GM19238 (cell line): Measurements from ENCODE around the gene PDGFB.

Experiments used
- DNase-seq: peaks from one replicate; pipeline ENCODE4 v3.0.0; 2011; ENCODE audit warnings: low spot score; ENCODE audit not compliant: insufficient read length

Gene PDGFB

GRCh38 chr22:39240831-39241793 lies 3.7 kb downstream of the PDGFB start:
- DNase-seq, result no peak

- no peak for DNase-seq
These were observed 5.0 kb downstream of the PDGFB start for GRCh38 chr22:39239561-39240423.

- no peak for DNase-seq
These were observed 5.7 kb downstream of the PDGFB start for GRCh38 chr22:39238966-39239505.

GRCh38 chr22:39238561-39238960 lies 6.2 kb downstream of the PDGFB start:
- DNase-seq, result no peak

GRCh38 chr22:39238101-39238466 lies 6.7 kb downstream of the PDGFB start:
- DNase-seq, result no peak

- DNase-seq, result no peak
These were observed 7.3 kb downstream of the PDGFB start for GRCh38 chr22:39237318-39238100.

GRCh38 chr22:39236321-39237317 lies 8.2 kb downstream of the PDGFB start:
- DNase-seq, result peak; percentile 77

- no peak for DNase-seq
These were observed 9.7 kb downstream of the PDGFB start for GRCh38 chr22:39234867-39235687.

- no peak for DNase-seq
These were observed 10.4 kb downstream of the PDGFB start for GRCh38 chr22:39234472-39234787.

- DNase-seq, result no peak
These were observed 10.9 kb downstream of the PDGFB start for GRCh38 chr22:39233710-39234471.

- DNase-seq, result no peak
These were observed 11.7 kb downstream of the PDGFB start for GRCh38 chr22:39232806-39233709.

- DNase-seq, result no peak
These were observed 12.5 kb downstream of the PDGFB start for GRCh38 chr22:39232246-39232645.

- DNase-seq, result no peak
These were observed 13.4 kb downstream of the PDGFB start for GRCh38 chr22:39231197-39231950.

GRCh38 chr22:39230261-39231196 lies 14.3 kb downstream of the PDGFB start:
- no peak for DNase-seq

- no peak for DNase-seq
These were observed 15.0 kb downstream of the PDGFB start for GRCh38 chr22:39229688-39230260.
